Transverse colon (tissue), 3 donors: ENCODE results near the gene ALDH1L2.

ENCODE experiments used
- POLR2A ChIP-seq: fragments of 450-650 bp; IDR thresholded peaks from one replicate; pipeline ENCODE4 v1.6.1; 2016; ENCODE audit warnings: antibody characterized with exemption, mild to moderate bottlenecking, moderate library complexity
- TF ChIP-seq, protein P1 (sequence below), 5 experiments: fragments of 200-600 bp in 3 of 5; fragments of 450-650 bp in 2 of 5; sonication (generic) in 3 of 5; IDR thresholded peaks; 1 replicate in 2 of 5; 2 replicates in 3 of 5; pipeline ENCODE4 v1.5.1; 2016 to 2017; ENCODE audit warnings: antibody characterized with exemption in 5 of 5, inconsistent platforms in 3 of 5, mild to moderate bottlenecking in 2 of 5, moderate library complexity in 1 of 5

DNA sequence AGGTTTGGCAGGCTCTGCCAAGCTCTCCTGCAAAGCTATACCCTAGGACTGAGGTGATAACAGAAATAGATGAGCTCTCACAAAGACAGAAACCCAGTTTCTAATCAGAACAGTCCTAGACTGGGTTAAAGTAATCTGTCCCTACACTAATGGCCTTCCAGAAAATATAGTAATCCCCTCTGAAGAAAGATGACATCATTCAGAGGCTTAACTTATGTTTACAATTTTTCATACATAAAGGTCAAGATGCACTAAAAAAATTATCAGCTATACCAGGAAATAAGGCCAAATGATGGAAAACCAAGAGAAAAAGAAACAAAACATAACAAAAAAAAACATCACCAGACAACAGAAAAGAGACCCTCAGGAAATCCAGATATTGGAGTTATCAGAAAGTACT is 18.4 kb upstream of the ALDH1L2 start:
- no peak for TF ChIP-seq POLR2A
- TF ChIP-seq, protein P1, sequence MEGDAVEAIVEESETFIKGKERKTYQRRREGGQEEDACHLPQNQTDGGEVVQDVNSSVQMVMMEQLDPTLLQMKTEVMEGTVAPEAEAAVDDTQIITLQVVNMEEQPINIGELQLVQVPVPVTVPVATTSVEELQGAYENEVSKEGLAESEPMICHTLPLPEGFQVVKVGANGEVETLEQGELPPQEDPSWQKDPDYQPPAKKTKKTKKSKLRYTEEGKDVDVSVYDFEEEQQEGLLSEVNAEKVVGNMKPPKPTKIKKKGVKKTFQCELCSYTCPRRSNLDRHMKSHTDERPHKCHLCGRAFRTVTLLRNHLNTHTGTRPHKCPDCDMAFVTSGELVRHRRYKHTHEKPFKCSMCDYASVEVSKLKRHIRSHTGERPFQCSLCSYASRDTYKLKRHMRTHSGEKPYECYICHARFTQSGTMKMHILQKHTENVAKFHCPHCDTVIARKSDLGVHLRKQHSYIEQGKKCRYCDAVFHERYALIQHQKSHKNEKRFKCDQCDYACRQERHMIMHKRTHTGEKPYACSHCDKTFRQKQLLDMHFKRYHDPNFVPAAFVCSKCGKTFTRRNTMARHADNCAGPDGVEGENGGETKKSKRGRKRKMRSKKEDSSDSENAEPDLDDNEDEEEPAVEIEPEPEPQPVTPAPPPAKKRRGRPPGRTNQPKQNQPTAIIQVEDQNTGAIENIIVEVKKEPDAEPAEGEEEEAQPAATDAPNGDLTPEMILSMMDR (IDR thresholded peaks at IDR 0.05): no peak
